ENCODE results near the gene ADRB2. TPM values are rescaled to one million over a fixed set of nuclear protein-coding genes. Genes with fewer than 3 reads are reported as not detected.

The ADRB2 gene
- total RNA-seq, 3 donors from 2014 or later (not counting 1 experiment from before 2014, with no cell fraction given), result 47.1 to 78.9 (median 60.7) TPM

DNA sequence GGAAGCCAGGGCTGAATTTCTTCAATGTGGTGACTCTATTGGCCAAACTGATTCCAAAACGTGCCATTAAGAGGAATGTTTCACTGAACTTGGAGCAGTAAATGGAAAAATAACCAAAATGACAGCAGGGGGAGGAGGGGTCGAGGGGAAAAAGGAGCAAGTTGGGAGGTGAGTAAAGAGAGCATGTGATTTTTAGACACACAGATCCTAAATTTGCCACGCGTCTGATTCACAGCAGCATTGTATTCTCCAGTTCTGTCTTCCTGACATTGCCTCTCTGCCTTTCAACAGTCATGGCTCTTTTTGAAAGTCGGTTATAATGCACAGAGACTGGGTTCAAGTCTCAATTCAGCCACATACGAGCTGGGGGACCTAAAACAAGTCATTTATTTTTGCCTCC lies 22.0 kb upstream of the ADRB2 start:
- Mint-ChIP-seq H3K27me3 (ENCODE audit: low read depth in 2 of 2) (peaks cover 0 to 11% of the 10 kb centered on the region in 2 donors), H3K36me3 (no peaks in the 10 kb centered on the region), H3K4me3 (no peak overlapping the region), H3K9me3 (no peaks in the 10 kb centered on the region), H3K27ac (no peak overlapping the region), H3K4me1 (peaks cover 10% of the 10 kb centered on the region in 2 donors)
- intact Hi-C loops (cut with micrococcal nuclease), result no loop called here
- Histone ChIP-seq H3K27me3 (ENCODE audit: control insufficient read depth, insufficient read depth, low read length) (no peaks in the 10 kb centered on the region), H3K9me3 (ENCODE audit: control insufficient read depth, insufficient read depth, low read length) (no peaks in the 10 kb centered on the region), H3K4me1 (ENCODE audit: control insufficient read depth, insufficient read depth, low read length) (peaks cover 28% of the 10 kb centered on the region), H3K4me3 (ENCODE audit: low read length) (no peak overlapping the region), H3K27ac (ENCODE audit: low read length) (no peak overlapping the region), H3K36me3 (ENCODE audit: control insufficient read depth, insufficient read depth, low read length) (no peaks in the 10 kb centered on the region)
- no peak for TF ChIP-seq CTCF (IDR thresholded peaks at IDR 0.05)
- 89% methylated on average over 6 of the region's 6 CpGs for WGBS (ENCODE audit: insufficient coverage)
- ATAC-seq (no peak), DNase-seq (no peak)

DNA sequence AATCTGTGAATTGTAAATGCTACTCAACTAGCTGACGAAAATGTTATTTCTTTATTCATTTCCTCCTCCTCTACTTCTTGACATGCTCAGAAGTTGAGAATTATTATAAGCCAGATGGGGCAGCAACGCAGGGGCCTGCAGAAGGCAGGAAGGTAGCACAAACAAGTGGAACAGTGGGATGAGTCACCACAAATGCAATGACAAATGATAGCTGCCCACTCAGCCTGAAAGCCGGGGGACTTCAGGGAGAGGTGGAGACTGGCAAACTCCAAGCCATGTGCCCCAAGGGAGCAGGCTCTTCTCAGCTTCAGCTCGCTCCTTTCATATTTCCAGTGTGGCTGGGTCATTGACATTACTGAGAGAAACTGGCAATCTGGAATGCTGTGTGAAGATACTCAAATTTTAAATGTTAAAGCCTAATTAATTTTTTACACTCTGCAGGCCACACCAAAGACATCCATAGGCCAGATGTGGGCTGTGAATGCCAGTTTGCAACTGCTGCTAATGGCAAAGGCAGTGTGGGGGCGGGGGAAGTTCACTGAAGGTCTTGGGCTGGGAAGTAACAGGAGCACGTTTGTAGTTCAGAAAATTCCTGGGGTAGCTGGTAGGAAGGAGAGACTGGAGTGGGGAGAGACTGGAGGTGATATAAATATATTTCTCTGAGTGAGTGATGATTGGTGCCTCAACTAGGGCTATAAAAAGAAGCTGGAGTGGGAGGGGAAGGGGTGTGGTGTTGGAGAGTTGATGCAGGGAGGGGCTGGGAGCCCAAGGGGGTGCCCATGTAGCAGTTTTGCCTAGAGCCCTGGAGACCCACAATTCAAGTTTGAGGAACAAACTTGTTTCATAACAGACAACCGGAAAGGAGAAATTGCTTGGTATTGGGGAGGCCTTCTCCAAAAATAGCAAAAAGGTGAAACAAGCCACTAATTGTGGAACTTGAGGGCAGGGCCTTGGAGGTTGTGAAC lies 20.8 kb upstream of the ADRB2 start:
- H3K27me3 Mint-ChIP-seq (ENCODE audit: low read depth in 2 of 2), result peaks cover 0 to 11% of the 10 kb centered on the region in 2 donors
- Histone ChIP-seq H3K27ac (ENCODE audit: low read length) (no peak overlapping the region), H3K9me3 (ENCODE audit: control insufficient read depth, insufficient read depth, low read length) (no peaks in the 10 kb centered on the region), H3K4me3 (ENCODE audit: low read length) (no peak overlapping the region), H3K4me1 (ENCODE audit: control insufficient read depth, insufficient read depth, low read length) (peaks cover 35% of the 10 kb centered on the region), H3K36me3 (ENCODE audit: control insufficient read depth, insufficient read depth, low read length) (no peaks in the 10 kb centered on the region), H3K27me3 (ENCODE audit: control insufficient read depth, insufficient read depth, low read length) (no peaks in the 10 kb centered on the region)
- DNase-seq, result no peak
- H3K36me3 Mint-ChIP-seq, result no peaks in the 10 kb centered on the region
- no peak overlapping the region for H3K4me3 Mint-ChIP-seq
- WGBS (ENCODE audit: insufficient coverage), result 50% methylated on average over 7 of the region's 7 CpGs
- H3K4me1 Mint-ChIP-seq, result peaks cover 20 to 21% of the 10 kb centered on the region in 2 donors
- no peak for ATAC-seq
- H3K9me3 Mint-ChIP-seq, result no peaks in the 10 kb centered on the region
- intact Hi-C loops (cut with micrococcal nuclease), result no loop called here
- no peak for TF ChIP-seq CTCF (IDR thresholded peaks at IDR 0.05)
- peak overlapping the region in 1 of 2 donors; percentile 3 for H3K27ac Mint-ChIP-seq

- Histone ChIP-seq H3K9me3 (ENCODE audit: control insufficient read depth, insufficient read depth, low read length) (no peaks in the 10 kb centered on the region), H3K27me3 (ENCODE audit: control insufficient read depth, insufficient read depth, low read length) (no peaks in the 10 kb centered on the region), H3K27ac (ENCODE audit: low read length) (no peak overlapping the region), H3K4me3 (ENCODE audit: low read length) (no peak overlapping the region), H3K36me3 (ENCODE audit: control insufficient read depth, insufficient read depth, low read length) (no peaks in the 10 kb centered on the region), H3K4me1 (ENCODE audit: control insufficient read depth, insufficient read depth, low read length) (peaks cover 38% of the 10 kb centered on the region)
- H3K27me3 Mint-ChIP-seq (ENCODE audit: low read depth in 2 of 2), result peaks cover 0 to 11% of the 10 kb centered on the region in 2 donors
- H3K4me3 Mint-ChIP-seq, result peak overlapping the region; percentile 2
- WGBS (ENCODE audit: insufficient coverage), result 82% methylated on average over 4 of the region's 4 CpGs
- intact Hi-C loops (cut with micrococcal nuclease), result no loop called here
- H3K36me3 Mint-ChIP-seq, result no peaks in the 10 kb centered on the region
- no peaks in the 10 kb centered on the region for H3K9me3 Mint-ChIP-seq
- ATAC-seq, result no peak
- H3K27ac Mint-ChIP-seq, result peak overlapping the region in 1 of 2 donors; percentile 3
- DNase-seq, result no peak
- peaks cover 26 to 29% of the 10 kb centered on the region in 2 donors for H3K4me1 Mint-ChIP-seq
- no peak for TF ChIP-seq CTCF (IDR thresholded peaks at IDR 0.05)
Measured at GRCh38 chr5:148806520-148806931, 19.9 kb upstream of the ADRB2 start.
